ENCODE data around the gene ITGA3. TPM values are rescaled to one million over a fixed set of nuclear protein-coding genes. Genes with fewer than 3 reads are reported as not detected.
A peak's percentile ranks its signal among the peaks of the same experiment; 100 is the strongest.

The ITGA3 gene
- total and polyA plus RNA-seq, 2 of the 13 experiments (the other 11 are each of a cell fraction or from before 2014, with no cell fraction given), result 0.48 to 0.69 TPM

GRCh38 chr17:50096092-50096491 lies 40.2 kb downstream of the ITGA3 start (continued):
- TF ChIP-seq ZNF563 (CRISPR knock-in tag; IDR thresholded peaks at IDR 0.05), result no peak
- no peak for TF ChIP-seq ZNF574 (CRISPR knock-in tag; IDR thresholded peaks at IDR 0.05)
- TF ChIP-seq ZNF138 (CRISPR knock-in tag; IDR thresholded peaks at IDR 0.05; ENCODE audit: low read depth), result no peak
- TF ChIP-seq, protein P1, sequence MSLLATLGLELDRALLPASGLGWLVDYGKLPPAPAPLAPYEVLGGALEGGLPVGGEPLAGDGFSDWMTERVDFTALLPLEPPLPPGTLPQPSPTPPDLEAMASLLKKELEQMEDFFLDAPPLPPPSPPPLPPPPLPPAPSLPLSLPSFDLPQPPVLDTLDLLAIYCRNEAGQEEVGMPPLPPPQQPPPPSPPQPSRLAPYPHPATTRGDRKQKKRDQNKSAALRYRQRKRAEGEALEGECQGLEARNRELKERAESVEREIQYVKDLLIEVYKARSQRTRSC (CRISPR knock-in tag; IDR thresholded peaks at IDR 0.05; ENCODE audit: low read depth), result no peak
- no peak for TF ChIP-seq ZBTB14 (CRISPR knock-in tag; IDR thresholded peaks at IDR 0.05)
- TF ChIP-seq, protein P2, sequence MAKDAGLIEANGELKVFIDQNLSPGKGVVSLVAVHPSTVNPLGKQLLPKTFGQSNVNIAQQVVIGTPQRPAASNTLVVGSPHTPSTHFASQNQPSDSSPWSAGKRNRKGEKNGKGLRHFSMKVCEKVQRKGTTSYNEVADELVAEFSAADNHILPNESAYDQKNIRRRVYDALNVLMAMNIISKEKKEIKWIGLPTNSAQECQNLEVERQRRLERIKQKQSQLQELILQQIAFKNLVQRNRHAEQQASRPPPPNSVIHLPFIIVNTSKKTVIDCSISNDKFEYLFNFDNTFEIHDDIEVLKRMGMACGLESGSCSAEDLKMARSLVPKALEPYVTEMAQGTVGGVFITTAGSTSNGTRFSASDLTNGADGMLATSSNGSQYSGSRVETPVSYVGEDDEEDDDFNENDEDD (CRISPR knock-in tag; IDR thresholded peaks at IDR 0.05; ENCODE audit: borderline replicate concordance), result no peak
- no peak for TF ChIP-seq EEA1 (CRISPR knock-in tag; IDR thresholded peaks at IDR 0.05; ENCODE audit: borderline replicate concordance)
- TF ChIP-seq TAF1 (CRISPR knock-in tag; IDR thresholded peaks at IDR 0.05), result no peak
- no peak for TF ChIP-seq ZNF33B (CRISPR knock-in tag; IDR thresholded peaks at IDR 0.05)
- TF ChIP-seq, protein P3, sequence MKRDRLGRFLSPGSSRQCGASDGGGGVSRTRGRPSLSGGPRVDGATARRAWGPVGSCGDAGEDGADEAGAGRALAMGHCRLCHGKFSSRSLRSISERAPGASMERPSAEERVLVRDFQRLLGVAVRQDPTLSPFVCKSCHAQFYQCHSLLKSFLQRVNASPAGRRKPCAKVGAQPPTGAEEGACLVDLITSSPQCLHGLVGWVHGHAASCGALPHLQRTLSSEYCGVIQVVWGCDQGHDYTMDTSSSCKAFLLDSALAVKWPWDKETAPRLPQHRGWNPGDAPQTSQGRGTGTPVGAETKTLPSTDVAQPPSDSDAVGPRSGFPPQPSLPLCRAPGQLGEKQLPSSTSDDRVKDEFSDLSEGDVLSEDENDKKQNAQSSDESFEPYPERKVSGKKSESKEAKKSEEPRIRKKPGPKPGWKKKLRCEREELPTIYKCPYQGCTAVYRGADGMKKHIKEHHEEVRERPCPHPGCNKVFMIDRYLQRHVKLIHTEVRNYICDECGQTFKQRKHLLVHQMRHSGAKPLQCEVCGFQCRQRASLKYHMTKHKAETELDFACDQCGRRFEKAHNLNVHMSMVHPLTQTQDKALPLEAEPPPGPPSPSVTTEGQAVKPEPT (CRISPR knock-in tag; IDR thresholded peaks at IDR 0.05; ENCODE audit: low read depth), result no peak
- no peak for TF ChIP-seq RNF2 (conservative IDR thresholded peaks at IDR 0.05; ENCODE audit: low read depth)
- no peak; the same call in 1 of the 2 replicates for TF ChIP-seq PITX1 (CRISPR knock-in tag; IDR thresholded peaks at IDR 0.05)
- no peak for TF ChIP-seq ZNF101 (CRISPR knock-in tag; IDR thresholded peaks at IDR 0.05; ENCODE audit: borderline replicate concordance, low read depth)
- TF ChIP-seq HNF4G (IDR thresholded peaks at IDR 0.05; ENCODE audit: borderline replicate concordance, low read depth, low read length), result no peak
- TF ChIP-seq HNF4G (CRISPR knock-in tag; IDR thresholded peaks at IDR 0.05; ENCODE audit: borderline replicate concordance, low read depth), result no peak
- TF ChIP-seq CHCHD3 (CRISPR knock-in tag; IDR thresholded peaks at IDR 0.05), result 0 out of 2 replicates have a peak, but pooled peaks have one; percentile 25
- no peak for TF ChIP-seq TOE1 (CRISPR knock-in tag; IDR thresholded peaks at IDR 0.05)
- no peak for TF ChIP-seq ZNF775 (CRISPR knock-in tag; IDR thresholded peaks at IDR 0.05; ENCODE audit: borderline replicate concordance)
- TF ChIP-seq CHD2 (IDR thresholded peaks at IDR 0.05; ENCODE audit: low read depth, low read length), result no peak
- no peak for TF ChIP-seq TIGD3 (CRISPR knock-in tag; IDR thresholded peaks at IDR 0.05; ENCODE audit: borderline replicate concordance)
- TF ChIP-seq ZNF552 (CRISPR knock-in tag; IDR thresholded peaks at IDR 0.05; ENCODE audit: borderline replicate concordance), result 0 out of 2 replicates have a peak, but pooled peaks have one; percentile 24
- TF ChIP-seq HNRNPL (IDR thresholded peaks at IDR 0.05; ENCODE audit: low read depth, low read length), result peak; percentile 89
